Right lobe of liver (tissue), 6 donors: ENCODE measurements around the gene ITGA7. TPM values are rescaled to one million over a fixed set of nuclear protein-coding genes. Genes with fewer than 3 reads are reported as not detected.

Experiments
- ATAC-seq, 4 donors: fragments of 200-7000 bp; cut with Tn5 transposase; one replicate each; pipeline ENCODE4 v1.9.1; 2020; ENCODE audit warnings: mild to moderate bottlenecking in 4 of 4, moderate library complexity in 4 of 4
- DNase-seq, 3 donors: peaks; one replicate each; pipeline ENCODE4 v3.0.0-alpha.2; 2020
- H3K27ac ChIP-seq, 3 donors: fragments of 200-600 bp; one replicate each; pipeline ENCODE4 v1.8.0; 2022
- H3K27me3 ChIP-seq, 2 donors: fragments of 200-600 bp; one replicate each; pipeline ENCODE4 v1.8.0; 2022
- H3K36me3 ChIP-seq, 4 donors: fragments of 200-600 bp; sonication (generic) in 1 of 4; one replicate each; pipeline versions ENCODE4 v1.5.1 to v1.8.0; 2017 to 2022; ENCODE audit warnings: control low read depth in 1 of 4
- H3K4me1 ChIP-seq, 4 donors: fragments of 200-600 bp; sonication (generic) in 1 of 4; one replicate each; pipeline versions ENCODE4 v1.5.1 to v1.8.0; 2017 to 2022; ENCODE audit warnings: control low read depth in 1 of 4
- H3K4me3 ChIP-seq, 3 donors: fragments of 200-600 bp; one replicate each; pipeline ENCODE4 v1.8.0; 2022
- H3K9me3 ChIP-seq, 4 donors: fragments of 200-600 bp; sonication (generic) in 1 of 4; one replicate each; pipeline versions ENCODE4 v1.5.1 to v1.8.0; 2017 to 2022; ENCODE audit warnings: control low read depth in 1 of 4
- POLR2A ChIP-seq: fragments of 450-650 bp; IDR thresholded peaks from one replicate; pipeline ENCODE4 v1.6.1; 2017; ENCODE audit warnings: antibody characterized with exemption, mild to moderate bottlenecking
- WGBS: methylation state at CpG from one replicate; pipeline ENCODE4 v1.1.6; 2018; ENCODE audit warnings: low coverage, low lambda C conversion rate; ENCODE audit not compliant: insufficient coverage; ENCODE audit errors: missing lambda C conversion rate; 5-methylcytosine and 5-hydroxymethylcytosine counted together
- intact Hi-C, 2 donors: fragments of 100-400 bp; cut with DNase I; formaldehyde crosslinking; loops; one replicate each; pipeline versions ENCODE4 v1.11.2 to v1.14.1; 2022
- total RNA-seq, 6 experiments: library from RNA; depleted of rRNA in 2 of 6; stranded (reverse); fragments of >200 nt in 2 of 6; fragmentation: NEBNext Ultra II Directional in 3 of 6; extraction: Animal tissue kit (Norgen Biotek cat#: 25700) in 3 of 6; gene quantifications; one replicate each; pipeline versions ENCODE4 v1.1.0 to v1.2.4, GENCODE V29; 2016 to 2023
- TF ChIP-seq, protein P1 (sequence below), 4 donors: fragments of 200-600 bp in 3 of 4; fragments of 450-650 bp in 1 of 4; IDR thresholded peaks; one replicate each; pipeline versions ENCODE4 v1.5.1 to v1.8.0; 2016 to 2022; ENCODE audit warnings: antibody characterized with exemption in 4 of 4, mild to moderate bottlenecking in 2 of 4
- donor health status: DM: no; HTN: yes; CAD: no.
- donor health status: DM: no; HTN: no; CAD: no.
- donor health status: DM: no; HTN: no; CAD: no.
- donor health status: DM: no; HTN: yes; CAD: no.
- donor health status: DM: no; HTN: yes; CAD: no.

Gene ITGA7
- total RNA-seq, 6 experiments from 2014 or later: 3.1 to 20.1 (median 8.3) TPM

DNA sequence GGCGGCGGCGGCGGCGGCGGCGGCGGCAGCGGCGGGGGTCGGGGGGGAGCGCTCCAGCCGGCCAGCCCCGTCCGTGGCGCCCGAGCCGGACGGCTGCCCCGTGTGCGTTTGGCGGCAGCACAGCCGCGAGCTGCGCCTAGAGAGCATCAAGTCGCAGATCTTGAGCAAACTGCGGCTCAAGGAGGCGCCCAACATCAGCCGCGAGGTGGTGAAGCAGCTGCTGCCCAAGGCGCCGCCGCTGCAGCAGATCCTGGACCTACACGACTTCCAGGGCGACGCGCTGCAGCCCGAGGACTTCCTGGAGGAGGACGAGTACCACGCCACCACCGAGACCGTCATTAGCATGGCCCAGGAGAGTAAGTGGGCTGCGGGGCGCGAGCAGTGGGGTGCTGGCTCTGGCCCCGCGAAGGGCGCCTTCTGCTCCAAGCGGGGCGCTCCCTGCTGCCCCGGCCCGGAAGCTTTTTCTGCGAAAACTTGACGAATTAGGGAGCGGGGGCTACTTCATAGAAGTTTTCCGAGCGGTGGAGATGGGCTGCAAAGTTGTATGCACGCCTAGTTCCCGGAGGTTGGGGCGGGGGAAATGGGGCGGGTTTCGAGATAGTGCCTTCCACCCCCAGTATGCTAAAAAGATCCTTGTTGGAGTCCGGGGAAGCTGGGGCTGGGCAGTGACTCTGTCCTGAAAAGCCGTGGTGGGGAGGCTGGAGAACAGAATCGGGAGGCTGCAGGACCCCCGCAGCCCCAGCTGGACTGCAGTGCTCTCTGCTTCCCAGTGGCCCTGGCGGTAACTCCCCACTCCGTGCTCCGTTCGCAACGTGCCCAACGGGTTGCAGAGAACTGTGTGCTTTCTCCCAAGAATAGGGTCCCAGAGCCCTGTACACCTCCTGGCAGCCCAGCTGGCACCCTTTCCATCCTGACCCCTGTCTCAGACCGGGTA, 36.0 kb upstream of the ITGA7 start:
- Histone ChIP-seq H3K27me3 (no peaks in the 10 kb centered on the region), H3K27ac (peak overlapping the region in 1 of 3 donors; percentile 26), H3K4me3 (peak overlapping the region; percentile 32 to 52 (median 48)), H3K9me3 (no peaks in the 10 kb centered on the region), H3K36me3 (no peaks in the 10 kb centered on the region), H3K4me1 (peaks cover 0 to 8% (median 0%) of the 10 kb centered on the region in 4 donors)
- intact Hi-C loops: loop anchor here (5.0 to 10.0 kb wide), 3 partner anchors 51 to 194 kb away; partner anchors contain the start of gene DGKA (in 1 of the 2)
- ATAC-seq (peak; percentile 19 to 39 (median 28)), DNase-seq (peak in 1 of 3 donors; percentile 43)
- no peak for TF ChIP-seq POLR2A
- TF ChIP-seq, protein P1, sequence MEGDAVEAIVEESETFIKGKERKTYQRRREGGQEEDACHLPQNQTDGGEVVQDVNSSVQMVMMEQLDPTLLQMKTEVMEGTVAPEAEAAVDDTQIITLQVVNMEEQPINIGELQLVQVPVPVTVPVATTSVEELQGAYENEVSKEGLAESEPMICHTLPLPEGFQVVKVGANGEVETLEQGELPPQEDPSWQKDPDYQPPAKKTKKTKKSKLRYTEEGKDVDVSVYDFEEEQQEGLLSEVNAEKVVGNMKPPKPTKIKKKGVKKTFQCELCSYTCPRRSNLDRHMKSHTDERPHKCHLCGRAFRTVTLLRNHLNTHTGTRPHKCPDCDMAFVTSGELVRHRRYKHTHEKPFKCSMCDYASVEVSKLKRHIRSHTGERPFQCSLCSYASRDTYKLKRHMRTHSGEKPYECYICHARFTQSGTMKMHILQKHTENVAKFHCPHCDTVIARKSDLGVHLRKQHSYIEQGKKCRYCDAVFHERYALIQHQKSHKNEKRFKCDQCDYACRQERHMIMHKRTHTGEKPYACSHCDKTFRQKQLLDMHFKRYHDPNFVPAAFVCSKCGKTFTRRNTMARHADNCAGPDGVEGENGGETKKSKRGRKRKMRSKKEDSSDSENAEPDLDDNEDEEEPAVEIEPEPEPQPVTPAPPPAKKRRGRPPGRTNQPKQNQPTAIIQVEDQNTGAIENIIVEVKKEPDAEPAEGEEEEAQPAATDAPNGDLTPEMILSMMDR (IDR thresholded peaks at IDR 0.05): no peak
- WGBS: 4% methylated on average over 20 of the region's 73 CpGs

DNA sequence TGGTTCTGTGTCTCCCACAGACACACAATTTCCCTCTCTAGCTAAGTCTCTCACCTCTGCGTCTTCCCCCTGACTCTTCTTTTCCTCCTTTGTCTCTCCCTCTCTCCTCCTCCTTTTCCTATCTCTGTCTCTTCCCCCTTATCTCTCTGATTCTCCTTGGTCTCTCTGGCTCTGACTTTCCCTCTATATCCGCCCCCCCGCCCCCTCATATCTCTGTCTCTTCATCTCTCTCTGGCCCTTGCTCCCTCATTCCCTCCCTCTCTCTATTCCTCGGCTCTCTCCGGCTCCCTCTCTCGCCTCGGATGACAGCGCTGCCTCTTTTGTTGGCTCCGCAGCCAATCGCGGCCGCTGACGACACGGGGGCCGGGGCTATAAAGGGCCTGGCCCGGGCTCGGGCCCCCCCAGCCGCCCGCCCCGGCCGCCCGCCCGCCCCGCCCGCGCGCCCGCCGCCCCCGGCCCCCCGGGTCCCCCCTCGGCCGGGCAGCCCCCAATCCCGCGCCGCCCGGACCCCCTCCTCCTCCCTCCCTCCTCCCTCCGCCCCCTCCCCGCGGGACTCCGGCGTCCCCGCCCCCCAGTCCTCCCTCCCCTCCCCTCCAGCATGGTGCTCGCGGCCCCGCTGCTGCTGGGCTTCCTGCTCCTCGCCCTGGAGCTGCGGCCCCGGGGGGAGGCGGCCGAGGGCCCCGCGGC, 35.2 kb upstream of the ITGA7 start, which contains the start of gene GDF11:
Gene GDF11 (plus strand): TSS at position 404 of the 687 bp plus-strand sequence. CDS start 195 bp downstream, at position 599.
- H3K27me3 ChIP-seq: no peaks in the 10 kb centered on the region
- H3K4me3 ChIP-seq: peak within 1 kb of the TSS; percentile 32 to 52 (median 48)
- DNase-seq: peak in 1 of 3 donors; percentile 72
- peak; percentile 20 for TF ChIP-seq POLR2A
- TF ChIP-seq, protein P1 (IDR thresholded peaks at IDR 0.05): no peak
- H3K9me3 ChIP-seq: no peaks in the 10 kb centered on the region
- under 1% methylated on average over 26 of the region's 53 CpGs for WGBS
- H3K4me1 ChIP-seq: peaks cover 0 to 16% (median 0%) of the 10 kb centered on the region in 4 donors
- H3K27ac ChIP-seq: peak within 1 kb of the TSS in 1 of 3 donors; percentile 26
- H3K36me3 ChIP-seq: no peaks in the 10 kb centered on the region
- ATAC-seq: peak; percentile 38 to 55 (median 51)
- intact Hi-C loops: loop anchor here (5.0 to 10.0 kb wide), 3 partner anchors 52 to 194 kb away; partner anchors contain the start of gene DGKA (in 1 of the 2)

DNA sequence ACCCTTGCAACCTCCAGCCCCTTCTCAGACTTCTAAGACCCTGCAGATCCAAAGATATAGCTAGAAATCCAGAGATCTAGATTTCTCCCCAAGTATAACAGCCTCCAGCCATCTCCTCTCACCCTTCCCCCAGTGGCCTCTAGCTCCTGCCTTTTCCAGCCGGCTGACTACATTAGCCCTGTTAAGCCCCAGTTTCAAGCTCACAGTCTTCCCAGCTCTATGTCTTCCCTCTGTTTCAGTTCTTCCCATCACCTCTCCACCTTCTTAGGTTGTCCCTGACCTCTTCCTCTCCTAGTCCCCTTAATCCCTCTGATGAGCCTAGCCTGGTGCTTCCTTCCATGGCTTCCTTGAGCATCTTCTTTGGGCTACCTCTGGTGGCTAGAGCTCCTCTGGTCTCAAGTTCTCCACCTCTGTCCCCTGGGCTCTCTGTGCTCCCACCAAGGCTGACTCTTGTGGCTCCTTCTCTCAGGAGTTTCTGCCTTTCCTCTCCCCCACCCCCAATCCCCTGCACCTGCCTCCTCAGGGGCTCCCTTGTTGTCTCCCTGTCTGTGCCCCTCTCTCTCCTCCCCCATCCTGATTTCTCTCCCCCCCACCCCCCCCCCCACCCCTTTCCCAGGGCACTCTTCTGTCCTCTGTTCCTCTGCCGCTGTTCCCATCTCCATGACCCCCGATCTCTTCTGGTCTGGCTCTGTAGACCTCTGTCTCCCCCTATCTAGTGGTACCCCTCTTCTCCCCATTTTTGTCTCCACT, 34.4 kb upstream of the ITGA7 start:
- Histone ChIP-seq H3K27me3 (no peaks in the 10 kb centered on the region), H3K4me1 (peaks cover 0 to 17% (median 0%) of the 10 kb centered on the region in 4 donors), H3K4me3 (no peak overlapping the region), H3K9me3 (no peaks in the 10 kb centered on the region), H3K36me3 (no peaks in the 10 kb centered on the region), H3K27ac (no peak overlapping the region)
- 29% methylated on average over 3 of the region's 3 CpGs for WGBS
- intact Hi-C loops: loop anchor here (5.0 to 10.0 kb wide), 3 partner anchors 53 to 195 kb away; partner anchors contain the start of gene DGKA (in 1 of the 2)
- no peak for DNase-seq
- no peak for ATAC-seq
- no peak for TF ChIP-seq POLR2A
- TF ChIP-seq, protein P1 (IDR thresholded peaks at IDR 0.05): no peak

DNA sequence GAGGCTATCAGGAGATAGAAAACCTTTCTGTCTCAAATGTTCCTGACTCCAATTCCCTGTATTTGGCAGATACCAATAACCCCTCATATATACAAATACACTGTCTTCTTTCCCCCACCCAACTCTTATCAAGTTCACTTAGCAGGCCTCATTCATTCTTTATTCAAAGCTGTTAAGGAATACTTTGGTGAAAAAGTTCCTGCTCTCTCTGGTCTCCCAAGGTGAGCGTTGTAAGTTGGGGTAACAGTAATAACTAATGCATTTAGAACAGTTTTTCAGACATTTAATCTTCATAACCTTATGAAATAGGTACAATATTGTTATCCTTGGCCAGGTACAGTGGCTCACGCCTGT, 31.3 kb upstream of the ITGA7 start:
- Histone ChIP-seq H3K4me3 (no peak overlapping the region), H3K9me3 (no peaks in the 10 kb centered on the region), H3K4me1 (peaks cover 0 to 16% (median 0%) of the 10 kb centered on the region in 4 donors), H3K27ac (peak overlapping the region in 1 of 3 donors; percentile 35), H3K36me3 (no peaks in the 10 kb centered on the region), H3K27me3 (no peaks in the 10 kb centered on the region)
- no peak for TF ChIP-seq POLR2A
- TF ChIP-seq, protein P1 (IDR thresholded peaks at IDR 0.05): no peak
- WGBS: 62% methylated on average over 2 of the region's 2 CpGs
- intact Hi-C loops: no loop called here
- ATAC-seq (no peak), DNase-seq (no peak)
